Measurements from ENCODE around the gene TNFAIP3. TPM values are rescaled to one million over a fixed set of nuclear protein-coding genes. Genes with fewer than 3 reads are reported as not detected.

TNFAIP3 gene
- total and polyA plus RNA-seq, 2 donors (not counting 3 experiments of a cell fraction or from before 2014, with no cell fraction given): 4.0 to 8.6 TPM

DNA sequence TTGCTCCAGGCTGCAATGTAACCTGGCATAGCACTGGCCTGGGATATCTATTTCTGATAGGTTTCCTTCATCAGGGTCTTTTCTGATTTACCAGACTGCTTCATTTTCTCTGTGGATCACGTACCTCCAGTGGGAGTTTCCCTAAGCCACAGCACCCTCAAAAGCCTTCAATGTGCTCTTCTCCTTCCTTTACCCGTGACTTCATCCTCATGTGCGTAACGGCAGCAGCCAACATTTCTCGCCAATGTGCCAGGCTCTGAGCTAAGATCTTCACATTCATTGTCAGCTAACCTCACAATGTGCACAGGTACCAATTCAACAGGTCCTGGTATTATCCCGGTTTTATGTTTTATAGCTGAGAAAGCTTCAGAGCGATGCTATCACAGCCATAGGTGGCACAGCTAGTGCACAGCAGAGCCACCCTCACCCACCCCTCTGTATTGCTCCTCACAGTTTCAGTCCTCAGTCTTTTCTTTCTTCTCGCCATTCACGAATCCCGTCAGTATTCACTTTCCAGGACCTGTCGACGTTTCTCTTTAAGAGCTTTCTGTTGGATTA, 58.2 kb downstream of the TNFAIP3 start:
- Histone ChIP-seq H3K9me3 (replicated peaks; ENCODE audit: control insufficient read depth, insufficient read depth, low read length) (no peaks in the 10 kb centered on the region), H3K36me3 (ENCODE audit: control insufficient read depth in 2 of 2, extremely low read depth in 1 of 2, insufficient read depth in 2 of 2, low read length in 2 of 2) (no peaks in the 10 kb centered on the region), H3K27me3 (ENCODE audit: control insufficient read depth in 2 of 2, insufficient read depth in 2 of 2, low read length in 2 of 2) (no peaks in the 10 kb centered on the region), H3K9ac (replicated peaks; ENCODE audit: extremely low read depth, insufficient read depth, low read length) (no peak overlapping the region), H3K27ac (ENCODE audit: insufficient read depth, low read depth, low read length) (no peak overlapping the region), H3K79me2 (ENCODE audit: control insufficient read depth, insufficient read depth, low read length) (no peaks in the 10 kb centered on the region), H2AFZ (ENCODE audit: low read depth, low read length) (no peak overlapping the region), H3K4me2 (ENCODE audit: insufficient read depth, low read length) (no peak overlapping the region), H3K4me3 (replicated peaks in 1 of 3; ENCODE audit: insufficient read depth in 1 of 3, low read depth in 1 of 3, low read length in 3 of 3) (no peak overlapping the region), H4K20me1 (replicated peaks; ENCODE audit: control insufficient read depth, extremely low read depth, insufficient read depth, low read length) (no peaks in the 10 kb centered on the region), H3K9me1 (replicated peaks; ENCODE audit: control insufficient read depth, extremely low read depth, insufficient read depth, low read length) (no peaks in the 10 kb centered on the region), H3K4me1 (ENCODE audit: control insufficient read depth, extremely low read depth, insufficient read depth, low read length) (peaks cover 6% of the 10 kb centered on the region)
- TF ChIP-seq, protein P1, sequence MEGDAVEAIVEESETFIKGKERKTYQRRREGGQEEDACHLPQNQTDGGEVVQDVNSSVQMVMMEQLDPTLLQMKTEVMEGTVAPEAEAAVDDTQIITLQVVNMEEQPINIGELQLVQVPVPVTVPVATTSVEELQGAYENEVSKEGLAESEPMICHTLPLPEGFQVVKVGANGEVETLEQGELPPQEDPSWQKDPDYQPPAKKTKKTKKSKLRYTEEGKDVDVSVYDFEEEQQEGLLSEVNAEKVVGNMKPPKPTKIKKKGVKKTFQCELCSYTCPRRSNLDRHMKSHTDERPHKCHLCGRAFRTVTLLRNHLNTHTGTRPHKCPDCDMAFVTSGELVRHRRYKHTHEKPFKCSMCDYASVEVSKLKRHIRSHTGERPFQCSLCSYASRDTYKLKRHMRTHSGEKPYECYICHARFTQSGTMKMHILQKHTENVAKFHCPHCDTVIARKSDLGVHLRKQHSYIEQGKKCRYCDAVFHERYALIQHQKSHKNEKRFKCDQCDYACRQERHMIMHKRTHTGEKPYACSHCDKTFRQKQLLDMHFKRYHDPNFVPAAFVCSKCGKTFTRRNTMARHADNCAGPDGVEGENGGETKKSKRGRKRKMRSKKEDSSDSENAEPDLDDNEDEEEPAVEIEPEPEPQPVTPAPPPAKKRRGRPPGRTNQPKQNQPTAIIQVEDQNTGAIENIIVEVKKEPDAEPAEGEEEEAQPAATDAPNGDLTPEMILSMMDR (IDR thresholded peaks at IDR 0.05; ENCODE audit: extremely low read depth in 1 of 2, insufficient read depth in 1 of 2, low read depth in 1 of 2, low read length in 2 of 2): no peak
- TF ChIP-seq GATA2 (IDR thresholded peaks at IDR 0.05; ENCODE audit: insufficient read depth, insufficient read length, low read depth, low read length) (no peak), MYC (IDR thresholded peaks at IDR 0.05; ENCODE audit: low read depth, low read length) (no peak), FOS (IDR thresholded peaks at IDR 0.05; ENCODE audit: borderline replicate concordance, insufficient read depth, low read length) (no peak), POLR2AphosphoS5 (IDR thresholded peaks at IDR 0.05; ENCODE audit: insufficient read depth, low read depth, low read length) (no peak), JUN (IDR thresholded peaks at IDR 0.05; ENCODE audit: borderline replicate concordance, insufficient read depth, insufficient read length, low read depth) (no peak), POLR2A (IDR thresholded peaks at IDR 0.05; ENCODE audit: low read depth, low read length) (no peak), EZH2 (IDR thresholded peaks at IDR 0.05; ENCODE audit: borderline replicate concordance, low read depth, low read length, severe bottlenecking) (no peak)
- TF ChIP-seq, protein P2, sequence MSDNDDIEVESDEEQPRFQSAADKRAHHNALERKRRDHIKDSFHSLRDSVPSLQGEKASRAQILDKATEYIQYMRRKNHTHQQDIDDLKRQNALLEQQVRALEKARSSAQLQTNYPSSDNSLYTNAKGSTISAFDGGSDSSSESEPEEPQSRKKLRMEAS (IDR thresholded peaks at IDR 0.05; ENCODE audit: insufficient read depth, insufficient read length): no peak
- dilution Hi-C loops (cut with MboI; ENCODE audit: extremely low pct_ligation_motif_present, low sequenced_read_pairs): loop anchor here (25.0 kb wide), 1 partner anchor 188 kb away; no protein-coding TSS in a partner anchor
- no TSS peak for BruUV-seq (replicated peaks)
- intact Hi-C loops (cut with micrococcal nuclease): loop anchor here (5.0 kb wide), 1 partner anchor 53 kb away; no protein-coding TSS in a partner anchor
- CTCF ChIA-PET: interaction anchor here (1.6 to 2.0 kb wide), 3 partner anchors 15 to 221 kb away, joined by 4 to 10 read pairs (median 4); no protein-coding TSS in a partner anchor
- no peak for DNase-seq (ENCODE audit: low read depth, low spot score)
- POLR2A ChIA-PET: no interaction called here
- FAIRE-seq: no peak
